ENCODE results near the gene FAM13A.

GRCh38 chr4:88734403-88734949 is 322.5 kb downstream of the FAM13A start:
- TF ChIP-seq CTCF (IDR thresholded peaks at IDR 0.05; ENCODE audit: insufficient read depth, low read length) (no peak), GABPA (IDR thresholded peaks at IDR 0.05; ENCODE audit: low read depth) (no peak)

Data from HL-60 (cell line).